Measurements from ENCODE around the gene UQCRC1. TPM values are rescaled to one million over a fixed set of nuclear protein-coding genes. Genes with fewer than 3 reads are reported as not detected.
A peak's percentile ranks its signal among the peaks of the same experiment; 100 is the strongest.

UQCRC1 gene
- total and polyA plus RNA-seq, 2 of the 8 experiments (the other 6 are each of a cell fraction or from before 2014, with no cell fraction given) = 310 to 720 TPM

DNA sequence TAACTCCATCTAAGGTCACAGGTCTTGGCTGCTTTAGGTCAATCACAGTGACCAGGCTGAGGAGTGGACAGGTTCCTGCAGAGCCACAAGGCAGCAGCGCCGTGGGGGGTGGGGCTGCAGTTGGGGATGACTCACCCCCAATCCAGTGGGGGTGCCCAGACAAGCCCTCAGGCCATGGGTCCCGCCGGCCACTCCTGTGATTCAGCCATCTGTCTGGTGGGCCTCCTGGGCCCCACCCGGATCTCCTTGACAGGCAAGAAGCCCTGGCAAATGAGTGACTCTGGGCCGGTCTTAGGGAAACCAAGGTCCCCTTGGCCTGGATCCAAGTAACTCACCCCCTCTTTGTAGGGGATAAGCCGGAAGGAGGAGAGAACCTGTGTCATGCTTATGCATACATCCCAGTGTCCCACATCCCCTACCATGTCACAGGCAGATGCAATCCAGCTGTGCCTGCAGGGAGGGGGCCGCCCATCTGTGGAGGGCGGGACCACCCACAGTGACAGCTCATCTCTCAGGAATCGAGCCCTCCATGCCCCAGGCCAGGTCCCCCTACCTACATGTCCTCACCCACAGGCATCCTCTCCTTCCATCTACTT is 13.8 kb downstream of the UQCRC1 start:
- no peak overlapping the region for H2BK15ac ChIP-seq (ENCODE audit: low read length)
- H3K36me3 ChIP-seq (ENCODE audit: control insufficient read depth in 2 of 4, insufficient read depth in 4 of 4, low read length in 3 of 4) = peaks cover 19 to 24% (median 20%) of the 10 kb centered on the region in 4 experiments
- no peak overlapping the region for H3K14ac ChIP-seq (ENCODE audit: insufficient read length)
- 60% methylated on average over 10 of the region's 10 CpGs; no CpG with 5 or more reads in 1 of the 2 experiments for WGBS, 2 experiments (ENCODE audit: extremely low coverage in 1 of 2, insufficient coverage in 1 of 2, insufficient read length in 1 of 2, insufficient replicate concordance in 2 of 2, low coverage in 1 of 2, low lambda C conversion rate in 2 of 2, missing lambda C conversion rate in 1 of 2)
- peaks cover 0 to 6% (median 0%) of the 10 kb centered on the region in 4 experiments; a peak in 4 of 7 replicates for H3K27me3 ChIP-seq (replicated peaks in 1 of 4; ENCODE audit: control insufficient read depth in 3 of 4, extremely low read depth in 1 of 4, insufficient read depth in 3 of 4, low read length in 3 of 4)
- no peak overlapping the region for H3K27ac ChIP-seq (ENCODE audit: low read depth, low read length)
- H4K5ac ChIP-seq (ENCODE audit: insufficient read length, low read depth, low read length) = no peak overlapping the region
- peaks cover 1% of the 10 kb centered on the region; the same call in 1 of the 2 replicates for H3K23me2 ChIP-seq (ENCODE audit: low read depth, low read length)
- peaks cover 0 to 23% of the 10 kb centered on the region in 2 experiments for H4K20me1 ChIP-seq (replicated peaks in 1 of 2; ENCODE audit: control insufficient read depth in 1 of 2, insufficient read depth in 2 of 2, low read length in 2 of 2)
- no peak overlapping the region for H2AFZ ChIP-seq (ENCODE audit: low read length)
- DNase-seq (ENCODE audit: low read depth in 1 of 2, low spot score in 2 of 2) (peak; percentile 59 to 80), FAIRE-seq (no peak)
- H3K9me3 ChIP-seq (ENCODE audit: insufficient read depth in 2 of 2, low read depth in 1 of 2, low read length in 1 of 2) = no peaks in the 10 kb centered on the region
- no peak overlapping the region for H3K56ac ChIP-seq (replicated peaks; ENCODE audit: insufficient read length, low read depth, low read length)
- peak overlapping the region; percentile 69 to 89 for H3K4me2 ChIP-seq (ENCODE audit: insufficient read depth in 1 of 2, low read depth in 2 of 2, low read length in 2 of 2)
- H4K8ac ChIP-seq (ENCODE audit: extremely low read depth, insufficient read depth, low read length) = no peak overlapping the region; the same call in 1 of the 2 replicates
- H2BK12ac ChIP-seq (ENCODE audit: low read depth, low read length) = peak overlapping the region; percentile 39; the same call in 1 of the 2 replicates
- ChIA-PET CTCF (ENCODE audit: partially characterized antibody) (interaction anchor here (0.6 to 1.3 kb wide), 2 partner anchors 11 to 37 kb away, joined by 3 to 6 read pairs; no protein-coding TSS in a partner anchor), POLR2A (ENCODE audit: partially characterized antibody) (interaction anchor here (0.7 to 5.1 kb wide), 13 partner anchors 9 to 166 kb away, joined by 3 to 23 read pairs (median 6); partner anchors contain the start of genes CELSR3, PFKFB4, PLXNB1 and SLC26A6)
- no peak overlapping the region; the same call in 1 of the 2 replicates for H3K18ac ChIP-seq (ENCODE audit: extremely low read depth, low read length)
- H3K79me2 ChIP-seq (ENCODE audit: control insufficient read depth in 1 of 2, insufficient read depth in 2 of 2, low read length in 2 of 2) = no peaks in the 10 kb centered on the region
- H3K4me1 ChIP-seq (replicated peaks in 1 of 4; ENCODE audit: control insufficient read depth in 3 of 4, insufficient read depth in 4 of 4, low read length in 3 of 4) = peaks cover 3 to 18% (median 15%) of the 10 kb centered on the region in 4 experiments; a peak in 6 of 7 replicates
- no peak overlapping the region for H3K23ac ChIP-seq (ENCODE audit: insufficient read length)
- no peak overlapping the region for H2BK120ac ChIP-seq (replicated peaks; ENCODE audit: low read depth, low read length)
- peak; percentile 76 for TF ChIP-seq JUND (IDR thresholded peaks at IDR 0.05; ENCODE audit: low read length)
- TF ChIP-seq NANOG (IDR thresholded peaks at IDR 0.05; ENCODE audit: insufficient read depth, low read depth, low read length, poor library complexity, severe bottlenecking) = no peak
- H3K4ac ChIP-seq (replicated peaks; ENCODE audit: insufficient read length, low read depth, low read length) = no peak overlapping the region
- H2BK5ac ChIP-seq (ENCODE audit: low read depth, low read length) = peak overlapping the region; percentile 75
- H3K79me1 ChIP-seq (ENCODE audit: low read depth, low read length) = no peaks in the 10 kb centered on the region
- no peak overlapping the region; a peak in 1 of 7 replicates for H3K9ac ChIP-seq (replicated peaks in 1 of 4; ENCODE audit: extremely low read depth in 1 of 4, low read depth in 3 of 4, low read length in 3 of 4)
- no peak overlapping the region for H2BK20ac ChIP-seq (ENCODE audit: low read length)
- 0 out of 2 replicates have a peak overlapping the region, but pooled peaks have one; percentile 53 for H2AK5ac ChIP-seq (ENCODE audit: low read depth, low read length)
- H4K91ac ChIP-seq (replicated peaks; ENCODE audit: insufficient read length, low read length) = no peak overlapping the region
- H3K4me3 ChIP-seq (ENCODE audit: extremely low read depth in 1 of 4, insufficient read depth in 2 of 4, low read depth in 3 of 4, low read length in 4 of 4) = peak overlapping the region in 2 of 4 experiments; percentile 15 to 57; a peak in 3 of 8 replicates

All from H1 (cell line).